Uterus (tissue), 4 donors: ENCODE results near the gene CEACAM16. TPM values are rescaled to one million over a fixed set of nuclear protein-coding genes. Genes with fewer than 3 reads are reported as not detected.
"Not testable (repeated sequence)": the region's sequence is repeated elsewhere in the genome, so short reads cannot be mapped to it uniquely, and the experiment has no call there.

Experiments
- DNase-seq, 2 donors: peaks; one replicate each; pipeline ENCODE4 v3.0.0-alpha.2; 2019 to 2020
- H3K27ac ChIP-seq, 2 donors: fragments of 200-600 bp; sonication (generic); 1 replicate in 1 of 2; 2 replicates in 1 of 2; pipeline ENCODE4 v1.5.1; 2016 to 2018
- H3K27me3 ChIP-seq, 2 donors: fragments of 200-600 bp; sonication (generic); one replicate each; pipeline ENCODE4 v1.5.1; 2018 to 2019; ENCODE audit warnings: control low read depth in 1 of 2
- H3K36me3 ChIP-seq, 2 donors: fragments of 200-600 bp; sonication (generic); one replicate each; pipeline ENCODE4 v1.5.1; 2019; ENCODE audit warnings: control low read depth in 1 of 2
- H3K4me1 ChIP-seq, 2 donors: fragments of 200-600 bp; sonication (generic); one replicate each; pipeline ENCODE4 v1.5.1; 2018 to 2019; ENCODE audit warnings: control low read depth in 1 of 2
- H3K4me3 ChIP-seq, 2 donors: fragments of 200-600 bp; sonication (generic); 1 replicate in 1 of 2; 2 replicates in 1 of 2; pipeline ENCODE4 v1.5.1; 2018 to 2019; ENCODE audit warnings: mild to moderate bottlenecking in 1 of 2
- H3K9me3 ChIP-seq, 2 donors: fragments of 200-600 bp; sonication (generic); one replicate each; pipeline ENCODE4 v1.5.1; 2019; ENCODE audit warnings: control low read depth in 1 of 2
- CTCF ChIP-seq, 4 experiments: fragments of 200-600 bp in 2 of 4; fragments of 450-650 bp in 2 of 4; sonication (generic) in 2 of 4; IDR thresholded peaks; one replicate each; pipeline ENCODE4 v1.5.1; 2016 to 2019; ENCODE audit warnings: antibody characterized with exemption in 4 of 4, mild to moderate bottlenecking in 2 of 4, moderate library complexity in 1 of 4
- POLR2A ChIP-seq, 2 donors: fragments of 450-650 bp; IDR thresholded peaks; one replicate each; pipeline ENCODE4 v1.6.1; 2016; ENCODE audit warnings: antibody characterized with exemption in 2 of 2, mild to moderate bottlenecking in 1 of 2, moderate library complexity in 1 of 2
- intact Hi-C: fragments of 100-400 bp; cut with DNase I; formaldehyde crosslinking; loops from one replicate; pipeline ENCODE4 v1.15.1; 2023; ENCODE audit warnings: low total_unique reads
- total RNA-seq, 4 donors: library from RNA; depleted of rRNA in 3 of 4; stranded (reverse); fragments of >200 nt in 3 of 4; gene quantifications; one replicate each; pipeline versions ENCODE4 v1.1.0 to v1.2.4, GENCODE V29; 2014 to 2023
- donor health status: DM: yes; HTN: yes; CAD: no.

CEACAM16 gene
- total RNA-seq, 4 donors from 2014 or later = not detected

GRCh38 chr19:44680536-44680935 lies 18.4 kb upstream of the CEACAM16 start:
- Histone ChIP-seq H3K4me1 (no peaks in the 10 kb centered on the region), H3K36me3 (no peaks in the 10 kb centered on the region)

GRCh38 chr19:44681992-44682790 lies 16.8 kb upstream of the CEACAM16 start:
- Histone ChIP-seq H3K4me3 (no peak overlapping the region), H3K9me3 (no peaks in the 10 kb centered on the region), H3K27ac (no peak overlapping the region), H3K36me3 (no peaks in the 10 kb centered on the region), H3K4me1 (no peaks in the 10 kb centered on the region), H3K27me3 (no peaks in the 10 kb centered on the region)
- no peak for TF ChIP-seq POLR2A (IDR thresholded peaks at IDR 0.05)
- no peak for TF ChIP-seq CTCF (IDR thresholded peaks at IDR 0.05)
- intact Hi-C loops = no loop called here
- DNase-seq = no peak

More at GRCh38 chr19:44680536-44680935, 18.4 kb upstream of the CEACAM16 start:
- Histone ChIP-seq H3K27me3 (no peaks in the 10 kb centered on the region), H3K27ac (no peak overlapping the region), H3K4me3 (no peak overlapping the region), H3K9me3 (no peaks in the 10 kb centered on the region)
- intact Hi-C loops = no loop called here
- TF ChIP-seq POLR2A (IDR thresholded peaks at IDR 0.05) (no peak), CTCF (IDR thresholded peaks at IDR 0.05) (no peak)
- no peak for DNase-seq

GRCh38 chr19:44682807-44683206 lies 16.1 kb upstream of the CEACAM16 start:
- no peak overlapping the region for H3K27ac ChIP-seq
- no peaks in the 10 kb centered on the region for H3K27me3 ChIP-seq
- H3K9me3 ChIP-seq = no peaks in the 10 kb centered on the region
- H3K36me3 ChIP-seq = no peaks in the 10 kb centered on the region
- no peaks in the 10 kb centered on the region for H3K4me1 ChIP-seq
- intact Hi-C loops = no loop called here
- DNase-seq = no peak
- TF ChIP-seq CTCF (IDR thresholded peaks at IDR 0.05) (no peak), POLR2A (IDR thresholded peaks at IDR 0.05) (no peak)
- no peak overlapping the region for H3K4me3 ChIP-seq

GRCh38 chr19:44683434-44684210 lies 15.3 kb upstream of the CEACAM16 start:
- Histone ChIP-seq H3K4me3 (no peak overlapping the region), H3K36me3 (no peaks in the 10 kb centered on the region), H3K9me3 (no peaks in the 10 kb centered on the region), H3K27me3 (no peaks in the 10 kb centered on the region), H3K27ac (peak overlapping the region in 1 of 2 donors; percentile 17), H3K4me1 (no peaks in the 10 kb centered on the region)
- TF ChIP-seq POLR2A (IDR thresholded peaks at IDR 0.05) (no peak), CTCF (IDR thresholded peaks at IDR 0.05) (no peak)
- intact Hi-C loops = no loop called here
- DNase-seq = no peak

GRCh38 chr19:44684396-44684795 lies 14.6 kb upstream of the CEACAM16 start:
- DNase-seq, intact Hi-C loops, H3K36me3 ChIP-seq, H3K4me3 ChIP-seq, H3K4me1 ChIP-seq, H3K9me3 ChIP-seq, H3K27me3 ChIP-seq: not testable (repeated sequence)
- peak overlapping the region in 1 of 2 donors; percentile 17 for H3K27ac ChIP-seq
